GM18907 (cell line): ENCODE results near the gene TTC19.

Experiments used
- ATAC-seq: cut with Tn5 transposase; IDR thresholded peaks from one replicate; pipeline ENCODE4 v1.9.1; 2021; ENCODE audit warnings: mild to moderate bottlenecking, moderate library complexity; ENCODE audit not compliant: unreplicated experiment

TTC19 gene

GRCh38 chr17:15999141-15999973 lies at the start of gene TTC19, which contains the start of gene ZSWIM7:
TSS of gene TTC19 (plus strand) at chr17:15999824. CDS start at chr17:15999849, 25 bp downstream.
TSS of gene ZSWIM7 (minus strand) at chr17:15999704. CDS start at chr17:15999594, 110 bp downstream.
- peak; percentile 95 for ATAC-seq

GRCh38 chr17:15951368-15952047 lies 48.1 kb upstream of the TTC19 start:
- ATAC-seq: no peak

GRCh38 chr17:15952048-15952532 lies 47.5 kb upstream of the TTC19 start:
- ATAC-seq: no peak

GRCh38 chr17:15952916-15953790 lies 46.5 kb upstream of the TTC19 start:
- ATAC-seq: no peak

- ATAC-seq: no peak
Measured at GRCh38 chr17:15954222-15954621, 45.4 kb upstream of the TTC19 start.

GRCh38 chr17:15955793-15956541 lies 43.7 kb upstream of the TTC19 start:
- no peak for ATAC-seq

GRCh38 chr17:15957206-15957605 lies 42.4 kb upstream of the TTC19 start:
- ATAC-seq: no peak

- no peak for ATAC-seq
Measured at GRCh38 chr17:15957608-15958307, 41.9 kb upstream of the TTC19 start.

GRCh38 chr17:15958484-15958854 lies 41.2 kb upstream of the TTC19 start:
- ATAC-seq: no peak

GRCh38 chr17:15963670-15964110 lies 35.9 kb upstream of the TTC19 start:
- ATAC-seq: no peak

GRCh38 chr17:15965528-15965927 lies 34.1 kb upstream of the TTC19 start:
- no peak for ATAC-seq

GRCh38 chr17:15966183-15966878 lies 33.3 kb upstream of the TTC19 start:
- no peak for ATAC-seq

GRCh38 chr17:15966879-15967248 lies 32.8 kb upstream of the TTC19 start:
- no peak for ATAC-seq

GRCh38 chr17:15967706-15968399 lies 31.8 kb upstream of the TTC19 start:
- no peak for ATAC-seq

GRCh38 chr17:15969463-15969862 lies 30.2 kb upstream of the TTC19 start:
- ATAC-seq: no peak

GRCh38 chr17:15970500-15970899 lies 29.1 kb upstream of the TTC19 start:
- ATAC-seq: no peak

- ATAC-seq: no peak
Measured at GRCh38 chr17:15971098-15971678, 28.4 kb upstream of the TTC19 start.

- no peak for ATAC-seq
Measured at GRCh38 chr17:15971882-15972281, 27.7 kb upstream of the TTC19 start.
